HG03571 (cell line): ENCODE data around the gene AQP12B.

ENCODE experiments used
- ATAC-seq: cut with Tn5 transposase; IDR thresholded peaks from one replicate; pipeline ENCODE4 v1.9.1; 2021; ENCODE audit not compliant: unreplicated experiment

The AQP12B gene

DNA sequence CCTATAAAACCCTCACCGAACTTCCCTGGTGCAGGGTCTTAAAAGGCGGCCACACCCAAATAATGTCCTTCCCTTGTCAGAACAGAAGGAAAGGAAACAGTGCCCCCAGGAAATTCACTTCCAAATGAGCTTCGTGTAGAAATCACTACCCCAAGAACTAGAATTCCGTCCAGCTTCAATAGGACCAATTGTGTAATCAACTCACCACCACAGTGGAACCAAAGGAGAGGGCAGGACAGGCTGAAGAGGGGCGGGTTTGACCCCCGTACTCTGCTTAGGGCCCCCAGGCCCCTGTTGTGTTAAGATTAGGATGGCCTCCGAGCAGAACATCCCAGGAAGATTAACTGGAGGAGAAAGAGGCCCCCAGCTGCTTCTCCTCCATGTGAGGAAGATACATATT is 33.4 kb downstream of the AQP12B start:
- ATAC-seq, result no peak

DNA sequence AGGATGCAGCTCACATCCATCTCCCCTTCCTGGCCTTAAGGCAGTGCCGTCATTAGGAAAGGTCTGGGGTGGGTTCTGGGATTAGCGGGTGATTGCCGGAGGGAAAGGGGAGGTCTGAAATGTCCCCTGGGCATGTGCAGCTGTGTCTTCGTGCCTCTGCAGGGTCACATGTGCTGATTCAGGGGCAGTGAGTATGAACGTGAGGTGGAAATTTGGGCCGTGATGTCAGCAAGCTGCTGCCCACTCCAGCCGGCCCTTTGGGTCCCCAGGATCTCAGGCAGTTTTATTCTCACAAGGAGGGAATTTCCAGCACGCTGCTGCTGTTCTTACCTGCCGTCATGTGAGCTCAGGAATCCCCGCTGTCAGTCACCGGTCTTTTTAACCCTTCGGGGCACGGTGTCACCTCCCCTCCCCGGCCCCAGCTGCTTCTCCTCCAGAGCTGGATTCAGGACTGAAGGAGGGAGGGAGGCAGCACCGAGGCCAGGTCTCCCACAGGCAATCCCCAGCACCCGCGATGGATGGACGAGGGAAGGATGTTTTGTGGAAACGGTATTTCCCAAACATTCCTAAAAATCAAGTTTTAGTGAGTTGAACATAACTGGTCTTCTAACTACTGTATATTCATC is 33.9 kb downstream of the AQP12B start:
- no peak for ATAC-seq

DNA sequence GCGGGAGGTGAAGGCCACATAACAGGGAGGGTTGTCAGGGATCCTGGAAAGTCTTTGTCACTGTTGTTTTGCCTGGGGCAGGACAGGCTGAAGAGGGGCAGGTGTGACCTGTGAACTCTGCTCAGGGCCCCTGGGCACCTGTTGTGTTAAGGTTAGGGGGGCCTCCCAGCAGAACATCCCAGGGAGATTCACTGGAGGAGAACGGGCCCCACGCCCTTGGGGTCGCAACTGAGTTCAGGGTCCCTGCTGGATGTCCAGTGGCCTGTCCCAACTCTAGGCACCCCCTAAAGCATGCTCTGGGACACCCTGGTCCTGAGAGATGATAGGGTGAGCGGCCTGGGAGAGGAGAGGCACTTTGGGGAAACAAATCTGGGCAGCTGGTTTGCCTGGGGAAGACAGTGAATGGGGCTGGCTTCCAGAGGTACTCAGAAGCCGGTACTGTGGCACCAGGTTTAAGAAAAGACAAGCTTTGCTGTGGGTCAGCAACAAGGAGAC is 34.5 kb downstream of the AQP12B start:
- ATAC-seq, result no peak

DNA sequence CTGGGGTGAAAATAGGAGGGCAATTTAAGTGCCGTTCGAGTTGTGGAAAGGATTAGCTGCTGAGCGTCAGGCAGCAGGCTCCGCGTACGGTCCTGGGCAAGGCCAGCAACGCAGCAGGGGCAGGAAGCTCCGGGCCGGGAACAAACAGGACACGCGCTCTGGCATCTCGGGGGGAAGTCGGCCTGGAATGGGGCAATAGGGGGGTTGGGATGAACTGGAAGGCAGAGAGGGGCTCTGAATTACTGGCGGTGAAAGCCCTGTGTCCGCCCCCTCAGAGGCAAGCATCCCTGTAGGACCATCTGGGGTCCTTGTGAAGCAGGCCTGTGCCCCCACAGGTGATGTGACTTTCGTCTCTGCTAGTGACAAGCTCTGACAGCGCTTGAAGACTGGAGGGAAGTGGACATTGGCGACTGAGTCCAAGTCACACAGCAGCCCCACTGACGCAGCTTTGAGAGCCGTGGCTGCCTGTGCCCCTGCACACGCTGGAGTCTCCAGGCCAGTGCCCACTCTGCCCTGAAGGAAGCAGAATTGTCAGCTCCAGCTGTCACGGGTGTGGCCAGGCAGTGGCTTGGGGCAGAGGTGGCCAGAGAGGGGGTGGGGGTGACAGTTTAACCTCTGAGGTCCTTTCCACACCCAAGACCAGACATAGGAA is 35.1 kb downstream of the AQP12B start:
- ATAC-seq, result no peak

DNA sequence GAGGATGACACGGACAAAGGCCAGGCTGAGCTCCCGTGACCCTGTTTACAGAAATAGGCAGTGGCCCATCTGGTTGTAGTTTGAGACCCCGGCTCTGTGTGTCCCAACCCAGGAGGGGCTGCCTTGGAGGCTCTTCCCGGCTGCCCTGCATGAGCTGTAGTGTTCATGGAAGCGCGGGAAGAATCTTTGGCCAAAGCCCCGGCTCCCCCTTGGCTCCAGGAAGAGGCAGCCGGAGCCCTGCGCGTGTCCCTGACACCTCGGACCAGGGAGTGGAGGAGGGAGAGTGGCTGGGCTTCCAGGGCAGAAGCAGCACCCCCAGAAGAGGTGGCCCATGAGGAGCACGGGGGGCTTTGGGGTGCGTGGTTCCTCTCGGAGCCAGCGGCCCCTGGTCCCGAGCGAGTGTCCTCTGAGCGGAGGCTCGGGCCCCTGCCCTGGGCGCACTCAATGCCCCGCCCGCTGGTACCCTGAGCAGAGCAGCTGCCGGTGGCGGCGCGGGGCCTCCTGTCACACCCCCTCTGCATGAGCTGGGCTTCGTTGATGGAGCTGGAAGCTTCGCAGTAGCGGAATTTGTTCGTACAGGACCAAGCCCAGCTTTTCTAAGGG is 35.7 kb downstream of the AQP12B start:
- no peak for ATAC-seq

DNA sequence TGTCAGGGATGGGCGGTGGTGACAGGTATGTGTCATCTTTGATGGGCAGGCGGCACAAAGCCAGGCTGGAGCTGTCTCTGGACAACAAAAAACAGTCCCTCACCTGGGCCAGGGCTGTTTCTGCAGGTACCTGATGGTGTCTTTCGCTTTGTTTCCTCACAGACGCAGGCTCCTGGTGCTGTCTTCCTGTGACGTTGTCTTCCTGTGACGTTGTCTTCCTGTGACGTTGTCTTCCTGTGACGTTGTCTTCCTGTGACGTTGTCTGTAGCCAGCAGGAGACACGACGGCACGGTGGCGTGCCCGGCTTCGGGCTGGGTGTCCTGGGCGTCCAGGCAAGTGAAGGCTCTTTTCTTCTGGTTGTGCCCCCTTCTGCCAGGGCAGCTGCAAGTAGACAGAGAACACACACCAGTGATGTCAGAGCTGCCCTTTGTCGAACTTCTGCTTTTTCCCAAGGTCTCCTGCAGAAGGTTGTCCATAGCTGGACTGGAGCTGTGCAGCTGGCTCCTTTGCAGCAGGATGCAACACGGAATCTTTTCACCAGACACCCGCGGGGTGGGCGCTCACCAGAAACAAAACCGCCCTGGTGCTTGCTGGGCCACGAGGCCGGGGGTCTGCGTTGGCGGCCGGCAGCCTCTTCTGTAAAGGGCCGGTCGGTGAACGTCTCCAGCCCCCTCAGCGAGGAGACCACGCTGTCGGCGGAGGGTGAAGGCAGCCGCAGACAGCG is 36.3 kb downstream of the AQP12B start:
- no peak for ATAC-seq

DNA sequence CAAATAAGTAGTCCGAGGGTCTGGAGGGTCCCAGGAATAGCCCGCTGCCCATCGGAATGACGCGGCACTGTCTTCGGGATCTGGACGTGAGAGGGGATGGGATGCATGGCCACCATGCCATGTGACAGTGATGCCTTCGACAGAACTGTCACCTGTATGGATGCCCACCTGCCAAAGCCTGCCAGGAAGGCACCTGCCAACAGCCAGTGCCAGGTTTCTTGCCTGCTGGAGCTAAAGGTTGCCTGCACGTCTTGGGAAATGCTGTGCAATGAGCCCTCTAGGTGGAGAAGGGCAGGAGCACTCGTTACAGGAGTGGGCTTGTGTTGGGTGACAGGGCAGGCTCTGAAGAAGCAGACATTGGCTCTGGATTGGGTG is 36.9 kb downstream of the AQP12B start:
- no peak for ATAC-seq

DNA sequence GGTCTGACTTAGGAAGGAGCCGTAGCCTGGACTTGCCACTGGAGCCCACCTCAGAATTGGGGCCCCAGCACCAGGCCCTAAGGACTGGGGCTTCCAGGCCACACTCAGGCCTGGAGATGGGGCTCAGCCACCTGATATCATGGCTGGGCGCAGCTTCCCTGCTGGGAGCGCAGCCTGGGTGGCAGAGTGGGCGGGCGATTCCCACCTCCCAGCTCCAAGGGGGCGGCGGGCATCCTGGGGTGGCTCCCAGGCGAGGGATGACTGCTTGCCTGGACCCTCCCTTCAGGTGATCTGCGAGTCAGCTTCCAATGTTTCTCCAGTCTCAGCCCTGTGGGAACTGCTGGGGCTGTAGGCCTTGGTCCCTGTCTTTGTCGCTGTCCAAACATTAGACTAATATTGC is 37.3 kb downstream of the AQP12B start:
- no peak for ATAC-seq

DNA sequence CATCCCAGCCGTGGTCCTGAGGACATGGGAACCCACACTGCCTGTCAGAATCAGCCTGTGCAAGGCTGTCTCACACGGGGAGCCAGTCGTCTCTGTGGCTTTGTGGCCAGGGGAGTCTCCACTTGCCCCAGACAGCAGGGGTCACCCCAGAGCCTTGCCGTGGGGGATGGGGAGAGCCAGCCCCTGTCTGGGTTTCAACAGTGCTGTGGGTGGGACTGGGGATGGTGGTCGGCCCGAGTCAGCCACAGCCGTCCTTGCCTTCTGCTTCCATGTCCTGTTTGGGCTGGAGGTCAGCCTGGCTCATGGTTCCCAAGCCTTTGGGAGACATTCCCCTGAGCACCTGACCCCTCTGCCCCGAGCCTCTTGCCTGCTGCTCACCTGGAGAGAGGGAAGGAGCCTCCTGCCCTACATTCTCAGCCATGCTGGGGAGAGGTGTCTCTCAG is 37.8 kb downstream of the AQP12B start:
- no peak for ATAC-seq

DNA sequence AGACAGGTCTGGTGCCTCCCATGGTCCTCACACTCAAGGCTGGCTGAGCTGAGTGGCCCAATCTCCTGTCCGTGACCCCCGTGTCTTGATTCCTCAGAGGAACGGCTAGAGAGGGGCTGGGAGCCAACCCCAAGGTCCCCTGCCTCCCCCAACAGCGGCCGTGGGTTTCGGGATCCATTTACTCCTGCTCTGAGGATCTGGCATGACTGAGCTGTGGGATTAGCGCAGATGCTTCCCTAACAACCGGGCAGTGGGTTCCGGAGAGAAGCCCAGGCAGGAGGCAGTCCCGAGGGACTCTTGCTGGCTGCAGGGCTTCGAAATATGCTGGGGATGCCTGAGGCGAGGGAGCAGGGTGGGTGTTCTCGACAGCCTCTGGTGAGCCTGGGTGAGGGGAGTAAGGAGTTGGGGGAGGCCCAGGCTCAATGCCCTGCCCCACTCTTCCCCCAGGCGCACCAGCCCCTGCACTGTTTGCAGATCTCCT is 38.5 kb downstream of the AQP12B start:
- ATAC-seq, result no peak

DNA sequence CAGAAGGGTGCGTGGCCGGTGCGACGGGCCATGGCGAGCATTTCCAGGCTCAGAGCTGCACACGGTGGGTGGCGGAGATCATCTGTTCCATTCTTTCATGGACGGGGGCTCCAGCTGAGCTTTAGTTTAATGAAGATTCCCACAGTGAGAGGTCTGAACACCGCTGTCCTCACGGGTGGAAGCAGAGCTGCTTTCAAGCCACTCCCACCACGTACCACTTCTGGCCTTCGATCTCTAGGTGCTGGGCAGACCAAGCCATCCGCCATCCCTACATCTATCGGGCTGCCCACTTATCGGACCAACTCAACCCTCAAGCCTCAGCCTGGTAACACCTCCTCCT is 38.9 kb downstream of the AQP12B start:
- ATAC-seq, result no peak

DNA sequence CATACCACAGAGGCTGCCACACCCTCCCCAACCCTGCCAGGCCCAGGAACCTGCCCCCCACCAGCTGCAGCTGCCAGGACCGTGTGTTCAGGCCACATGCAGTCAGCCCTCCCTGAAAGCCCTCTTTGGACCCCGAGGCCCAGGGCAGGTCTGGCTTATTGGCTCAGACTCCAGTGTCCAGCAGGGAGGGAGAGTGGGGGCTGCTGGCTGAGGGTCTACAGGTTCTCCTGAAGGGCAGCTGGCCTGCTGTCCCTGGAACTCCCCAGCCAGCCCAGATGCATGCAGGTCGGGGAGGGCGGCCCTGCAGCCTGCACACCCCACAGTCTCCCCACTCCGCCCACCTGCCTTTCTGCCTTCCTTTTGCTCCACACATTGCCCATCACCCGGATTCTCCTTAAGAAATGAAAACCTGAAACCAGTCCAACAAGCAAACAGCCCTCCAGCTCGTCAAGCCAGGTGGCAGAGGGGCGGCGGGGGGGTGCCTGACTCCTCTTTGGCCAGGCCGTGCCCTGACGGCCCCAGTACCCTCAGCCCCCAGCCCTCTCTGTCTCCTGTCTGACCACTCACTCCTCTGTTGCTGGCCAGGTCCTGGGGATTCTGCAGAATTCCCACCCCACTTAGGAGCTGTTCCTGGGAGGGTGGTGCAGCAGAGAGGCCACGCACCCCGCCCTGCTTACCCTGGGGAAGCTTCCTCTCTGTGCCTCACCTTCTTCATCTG is 39.4 kb downstream of the AQP12B start:
- ATAC-seq, result no peak

DNA sequence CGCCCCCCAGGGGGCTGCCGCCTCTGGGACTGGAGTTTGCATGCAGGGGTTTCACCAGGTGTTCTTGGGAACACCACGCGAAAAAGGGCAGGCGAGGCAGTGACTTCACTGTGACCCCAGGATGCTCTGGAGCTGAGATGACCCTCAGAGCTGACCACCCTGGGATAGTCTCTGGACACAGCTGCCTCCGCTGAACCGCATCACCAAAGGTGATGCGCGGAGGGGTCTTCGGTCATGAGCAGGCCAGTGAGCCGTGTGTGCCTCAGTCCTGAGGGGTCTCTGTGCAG is 39.9 kb downstream of the AQP12B start:
- no peak for ATAC-seq

DNA sequence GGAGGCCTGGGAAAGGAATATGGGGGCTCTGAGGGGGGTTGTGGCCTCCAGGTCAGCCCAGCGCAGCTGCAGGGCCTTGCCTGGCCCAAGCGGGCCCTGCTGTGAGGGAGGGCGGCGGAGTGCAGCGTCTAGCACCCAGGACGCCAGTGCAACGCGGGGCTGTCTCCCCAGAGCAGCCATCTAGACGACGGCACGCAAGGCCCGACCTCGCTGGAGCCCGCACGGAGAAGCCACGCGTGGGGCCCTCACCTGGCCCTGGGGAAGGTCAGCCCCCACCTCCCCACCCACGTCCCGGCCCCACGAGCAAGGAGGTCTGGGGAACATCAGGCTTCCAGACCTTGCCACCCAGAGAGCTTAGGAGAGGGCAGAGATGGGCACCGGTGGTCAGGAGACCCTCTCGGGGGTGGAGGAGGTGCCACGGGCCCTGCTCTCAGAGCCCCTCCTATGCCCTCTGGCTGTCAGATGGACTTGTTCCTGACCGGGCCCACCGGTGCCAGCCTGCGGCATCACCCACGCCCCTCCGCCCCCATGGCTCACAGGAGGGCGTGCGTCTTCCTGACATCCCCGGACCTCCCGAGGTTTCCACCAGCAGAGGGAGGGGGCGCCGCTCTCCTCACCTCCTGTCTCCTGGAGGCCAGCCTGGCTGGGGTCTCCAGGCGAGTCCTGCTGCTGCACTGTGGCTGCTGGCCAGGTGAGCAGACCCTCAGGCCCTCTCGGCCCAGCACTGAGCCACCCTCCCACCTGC is 40.5 kb downstream of the AQP12B start:
- ATAC-seq, result no peak

DNA sequence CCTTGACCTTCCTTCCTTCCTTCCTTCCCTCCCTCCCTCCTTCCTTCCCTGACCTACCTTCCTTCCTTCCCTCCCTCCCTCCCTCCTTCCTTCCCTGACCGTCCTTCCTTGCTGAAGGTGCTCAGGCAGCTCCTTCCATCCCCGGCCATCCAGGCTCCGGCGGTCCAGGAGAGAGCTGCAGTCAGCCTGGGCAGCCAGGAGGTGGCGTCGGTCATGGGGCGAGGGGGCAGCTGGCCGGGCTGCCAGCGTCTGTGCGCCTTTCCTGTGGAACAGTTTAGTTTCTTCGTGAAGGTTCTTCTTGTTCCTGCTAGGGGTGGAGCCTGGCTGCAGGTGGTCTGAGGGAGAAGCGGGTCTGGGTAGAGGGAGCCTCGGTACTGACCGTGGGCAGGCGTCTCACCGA is 41.7 kb downstream of the AQP12B start:
- ATAC-seq, result no peak

DNA sequence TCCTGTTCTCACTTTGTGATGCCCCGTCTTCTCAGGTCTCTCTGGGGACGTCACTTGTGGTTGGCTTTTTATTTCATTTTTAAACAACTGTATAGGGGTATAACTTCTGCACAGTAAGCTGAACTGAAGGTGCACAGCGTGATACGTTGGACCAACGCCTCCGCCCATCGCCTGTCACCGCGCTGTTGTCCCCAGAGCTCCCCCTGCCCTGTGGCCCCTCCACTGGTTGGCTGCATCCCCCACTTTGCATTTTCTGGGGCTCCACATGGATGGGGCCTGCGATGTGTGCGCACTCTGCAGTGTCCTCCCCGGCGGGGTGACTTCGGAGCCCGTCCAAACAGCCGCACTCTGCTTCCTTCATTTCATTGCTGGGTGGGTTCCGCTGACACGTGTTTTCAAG is 43.1 kb downstream of the AQP12B start:
- no peak for ATAC-seq

DNA sequence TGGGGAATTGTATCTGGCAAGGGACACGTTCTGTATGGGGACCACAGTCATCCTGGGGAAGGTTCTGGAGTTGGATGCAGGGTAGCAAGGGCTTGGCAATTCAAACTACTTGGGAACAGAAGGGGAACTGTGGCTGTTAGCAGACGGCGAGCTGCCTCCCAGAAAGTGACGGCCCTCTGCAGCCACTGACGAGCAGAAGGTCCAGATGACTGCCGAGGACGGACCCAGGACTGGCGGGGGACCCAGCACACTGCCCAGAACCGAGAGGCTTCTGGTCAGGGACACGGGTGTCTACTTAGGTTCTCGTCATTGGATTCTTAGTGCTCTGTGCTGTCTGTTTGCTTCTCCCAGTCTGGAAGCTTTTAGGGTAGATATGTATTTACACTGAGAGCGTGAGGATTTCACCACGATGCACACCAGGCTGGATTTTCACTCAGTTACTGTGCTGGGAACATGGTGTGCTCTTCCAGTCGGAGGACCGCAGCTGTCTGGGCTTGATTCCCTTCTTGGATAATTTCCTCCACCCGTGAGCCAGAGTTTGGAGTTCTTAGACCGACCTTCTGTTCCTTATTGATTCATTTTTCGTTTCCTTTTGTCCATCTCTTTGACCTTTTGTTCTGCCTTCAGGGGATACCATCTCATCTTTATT is 44.0 kb downstream of the AQP12B start:
- no peak for ATAC-seq

DNA sequence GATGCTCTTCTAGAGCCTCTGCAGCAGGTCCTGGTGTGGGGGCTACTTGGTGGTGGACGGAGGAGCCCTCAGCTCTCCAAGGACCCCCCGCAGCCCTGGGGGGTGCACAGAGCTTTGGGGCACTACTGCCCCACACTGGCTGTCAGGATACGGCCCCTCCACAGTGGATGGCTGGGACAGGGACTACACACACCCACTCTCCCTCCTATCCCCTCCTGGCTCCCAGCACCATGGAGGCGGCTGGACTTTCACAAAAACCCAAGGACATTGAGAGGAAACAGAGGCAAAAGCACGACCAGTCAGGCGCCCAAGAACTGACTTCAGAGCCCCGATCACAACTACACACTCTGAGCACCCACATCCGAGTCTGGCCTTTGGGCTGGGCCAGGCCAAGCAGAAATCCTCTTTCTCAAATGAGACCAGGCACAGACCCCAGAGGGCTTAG is 44.8 kb downstream of the AQP12B start:
- ATAC-seq, result no peak

DNA sequence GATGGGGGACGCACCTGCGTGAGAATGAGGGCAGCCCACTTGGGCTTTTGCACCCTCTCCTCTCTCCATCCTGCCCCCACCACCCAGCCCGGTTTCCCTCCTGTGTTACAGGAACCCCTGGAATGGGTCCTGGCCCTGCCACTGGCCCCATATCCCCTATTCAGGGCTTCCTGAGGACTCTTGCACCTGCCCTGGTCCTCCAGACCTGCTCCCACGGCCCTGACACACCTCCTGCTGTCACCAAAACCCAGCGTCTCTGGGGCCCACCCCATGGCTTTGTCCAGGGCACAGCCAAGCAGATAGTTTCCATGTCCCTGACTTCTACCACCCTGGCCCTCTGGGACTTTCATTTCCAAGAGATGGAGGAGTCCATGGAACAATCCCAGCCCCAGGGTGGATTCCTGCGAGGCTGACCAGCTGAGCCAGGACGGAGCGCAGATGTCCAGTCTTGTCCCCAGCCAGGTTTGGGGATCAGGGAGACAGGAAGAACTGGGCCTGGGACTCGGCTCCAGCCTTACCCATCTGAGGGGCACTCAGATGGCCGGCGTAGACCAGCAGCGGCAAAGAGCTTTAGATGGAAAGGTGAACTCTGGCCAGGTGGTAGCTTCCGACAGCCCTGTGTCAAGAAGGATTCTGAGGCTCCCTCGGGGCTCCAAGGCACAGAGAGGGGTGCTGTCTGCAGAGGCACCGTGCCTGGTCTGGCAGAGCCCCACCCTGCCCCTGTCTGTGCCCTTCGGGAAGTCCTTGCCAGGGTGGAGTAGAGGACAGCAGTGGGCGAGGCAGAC is 45.4 kb downstream of the AQP12B start:
- no peak for ATAC-seq
